H1 (cell line): Measurements from ENCODE around the gene LCE1D. TPM values are rescaled to one million over a fixed set of nuclear protein-coding genes. Genes with fewer than 3 reads are reported as not detected.

Experiments used
- CTCF ChIA-PET: fragments of 300-600 bp; sonication (Branson Sonifier 250); formaldehyde crosslinking; loops from one replicate; lab custom pipeline; 2021; ENCODE audit not compliant: partially characterized antibody; lab: Charles Lee
- POLR2A ChIA-PET: fragments of 300-600 bp; sonication (Branson Sonifier 250); formaldehyde crosslinking; loops from one replicate; lab custom pipeline; 2021; ENCODE audit warnings: inconsistent platforms; ENCODE audit not compliant: partially characterized antibody; lab: Charles Lee
- DNase-seq, 2 experiments: peaks; one replicate each; pipeline versions ENCODE4 v3.0.0 to v3.0.0-alpha.2; 2010 to 2022; ENCODE audit warnings: low spot score in 2 of 2, low read depth in 1 of 2, mixed read lengths in 1 of 2
- FAIRE-seq: peaks from 2 replicates; lab custom pipeline; 2011; peaks lifted over from hg19 to GRCh38; lab: Jason Lieb, UNC
- H2AFZ ChIP-seq: 2 replicates; pipeline ENCODE4 v1.8.1; 2012; ENCODE audit warnings: low read length, inconsistent platforms
- H2AK5ac ChIP-seq: 2 replicates; pipeline ENCODE4 v1.6.1; 2013; ENCODE audit warnings: low read depth, low read length
- H2BK120ac ChIP-seq: replicated peaks from 2 replicates; pipeline ENCODE3; 2013; ENCODE audit warnings: low read depth, low read length, inconsistent platforms
- H2BK12ac ChIP-seq: 2 replicates; pipeline ENCODE4 v1.6.1; 2013; ENCODE audit warnings: low read depth, low read length
- H2BK15ac ChIP-seq: 2 replicates; pipeline ENCODE4 v1.6.1; 2013; ENCODE audit warnings: low read length
- H2BK20ac ChIP-seq: 2 replicates; pipeline ENCODE4 v1.6.1; 2013; ENCODE audit warnings: low read length
- H2BK5ac ChIP-seq: 2 replicates; pipeline ENCODE4 v1.6.1; 2013; ENCODE audit warnings: low read depth, low read length
- H3K14ac ChIP-seq: 2 replicates; pipeline ENCODE4 v1.6.1; 2013; ENCODE audit warnings: inconsistent platforms; ENCODE audit not compliant: insufficient read length
- H3K18ac ChIP-seq: 2 replicates; pipeline ENCODE4 v1.6.1; 2013; ENCODE audit warnings: low read length; ENCODE audit errors: extremely low read depth
- H3K23ac ChIP-seq: 2 replicates; pipeline ENCODE4 v1.6.1; 2013; ENCODE audit warnings: inconsistent platforms; ENCODE audit not compliant: insufficient read length
- H3K23me2 ChIP-seq: 2 replicates; pipeline ENCODE4 v1.6.1; 2013; ENCODE audit warnings: low read depth, low read length
- H3K27ac ChIP-seq: 2 replicates; pipeline ENCODE4 v1.6.1; 2011; ENCODE audit warnings: low read depth, low read length, inconsistent platforms
- H3K27me3 ChIP-seq, 4 experiments: replicated peaks in 1 of 4; 1 replicate in 1 of 4; 2 replicates in 3 of 4; pipeline versions ENCODE4 v1.6.1 to v1.8.1; 2011 to 2013; ENCODE audit warnings: low read length in 3 of 4, mild to moderate bottlenecking in 3 of 4, inconsistent platforms in 2 of 4, mixed read lengths in 2 of 4, moderate library complexity in 1 of 4; ENCODE audit not compliant: control insufficient read depth in 3 of 4, insufficient read depth in 3 of 4; ENCODE audit errors: extremely low read depth in 1 of 4
- H3K36me3 ChIP-seq, 4 experiments: 2 replicates each; pipeline versions ENCODE4 v1.6.1 to v1.8.1; 2011 to 2013; ENCODE audit warnings: mild to moderate bottlenecking in 4 of 4, low read length in 3 of 4, moderate library complexity in 2 of 4, control low read depth in 1 of 4, inconsistent platforms in 1 of 4; ENCODE audit not compliant: insufficient read depth in 4 of 4, control insufficient read depth in 2 of 4
- H3K4ac ChIP-seq: replicated peaks from 2 replicates; pipeline ENCODE3; 2013; ENCODE audit warnings: low read length, low read depth, mixed read lengths, inconsistent platforms; ENCODE audit not compliant: insufficient read length
- H3K4me1 ChIP-seq, 4 experiments: replicated peaks in 1 of 4; 1 replicate in 1 of 4; 2 replicates in 3 of 4; pipeline versions ENCODE4 v1.6.1 to v1.8.1; 2011 to 2013; ENCODE audit warnings: low read length in 3 of 4, inconsistent platforms in 2 of 4, mixed read lengths in 1 of 4; ENCODE audit not compliant: insufficient read depth in 4 of 4, control insufficient read depth in 3 of 4
- H3K4me2 ChIP-seq, 2 experiments: 2 replicates each; pipeline versions ENCODE4 v1.6.1 to v1.8.1; 2011 to 2013; ENCODE audit warnings: low read depth in 2 of 2, low read length in 2 of 2, control low read depth in 1 of 2, inconsistent platforms in 1 of 2, mild to moderate bottlenecking in 1 of 2; ENCODE audit not compliant: insufficient read depth in 1 of 2
- H3K4me3 ChIP-seq, 4 experiments: fragments of 200-600, 300-600 bp in 1 of 4; sonication (generic), shearing (Covaris generic), sonication (Bioruptor Twin) in 1 of 4; 2 replicates each; pipeline versions ENCODE4 v1.5.1 to v1.8.1; 2011 to 2016; ENCODE audit warnings: low read length in 4 of 4, low read depth in 3 of 4, control low read depth in 2 of 4, inconsistent platforms in 2 of 4, mild to moderate bottlenecking in 2 of 4, mixed read lengths in 1 of 4, moderate library complexity in 1 of 4; ENCODE audit not compliant: insufficient read depth in 2 of 4; ENCODE audit errors: extremely low read depth in 1 of 4
- H3K56ac ChIP-seq: replicated peaks from 2 replicates; pipeline ENCODE3; 2013; ENCODE audit warnings: low read depth, mild to moderate bottlenecking, mixed read lengths, low read length, inconsistent platforms; ENCODE audit not compliant: insufficient read length
- H3K79me1 ChIP-seq: 2 replicates; pipeline ENCODE4 v1.6.1; 2013; ENCODE audit warnings: low read depth, low read length, control low read depth
- H3K79me2 ChIP-seq, 2 experiments: 2 replicates each; pipeline versions ENCODE4 v1.6.1 to v1.8.1; 2012 to 2013; ENCODE audit warnings: low read length in 2 of 2, mild to moderate bottlenecking in 2 of 2, inconsistent platforms in 1 of 2; ENCODE audit not compliant: insufficient read depth in 2 of 2, control insufficient read depth in 1 of 2
- H3K9ac ChIP-seq, 4 experiments: replicated peaks in 1 of 4; 1 replicate in 1 of 4; 2 replicates in 3 of 4; pipeline versions ENCODE4 v1.6.1 to v1.8.1; 2011 to 2013; ENCODE audit warnings: low read depth in 3 of 4, low read length in 3 of 4, control low read depth in 2 of 4, mild to moderate bottlenecking in 2 of 4, moderate library complexity in 2 of 4, inconsistent platforms in 1 of 4; ENCODE audit errors: extremely low read depth in 1 of 4
- H3K9me3 ChIP-seq, 2 experiments: 2 replicates each; pipeline versions ENCODE4 v1.6.1 to v1.8.1; 2012 to 2013; ENCODE audit warnings: mild to moderate bottlenecking in 2 of 2, moderate library complexity in 2 of 2, control low read depth in 1 of 2, inconsistent platforms in 1 of 2, low read depth in 1 of 2, low read length in 1 of 2, mixed read lengths in 1 of 2; ENCODE audit not compliant: insufficient read depth in 2 of 2
- H4K20me1 ChIP-seq, 2 experiments: replicated peaks in 1 of 2; 2 replicates each; pipeline versions ENCODE3 to v1.8.1; 2011 to 2013; ENCODE audit warnings: inconsistent platforms in 2 of 2, low read length in 2 of 2, mild to moderate bottlenecking in 1 of 2; ENCODE audit not compliant: insufficient read depth in 2 of 2, control insufficient read depth in 1 of 2
- H4K5ac ChIP-seq: 2 replicates; pipeline ENCODE4 v1.6.1; 2013; ENCODE audit warnings: low read length, low read depth, mixed read lengths, inconsistent platforms; ENCODE audit not compliant: insufficient read length
- H4K8ac ChIP-seq: 2 replicates; pipeline ENCODE4 v1.8.0; 2013; ENCODE audit warnings: mild to moderate bottlenecking, moderate library complexity, low read length, inconsistent platforms; ENCODE audit not compliant: insufficient read depth; ENCODE audit errors: extremely low read depth
- H4K91ac ChIP-seq: replicated peaks from 2 replicates; pipeline ENCODE3; 2013; ENCODE audit warnings: low read length, mixed read lengths, inconsistent platforms; ENCODE audit not compliant: insufficient read length
- SAP30 ChIP-seq: fragments of 300-600 bp; sonication (generic); IDR thresholded peaks from 2 replicates; pipeline ENCODE4 v1.7.1; 2012; ENCODE audit warnings: low read length, moderate library complexity, mild to moderate bottlenecking, inconsistent platforms; ENCODE audit not compliant: insufficient read depth, insufficient replicate concordance
- WGBS, 2 experiments: shearing (Covaris generic) in 1 of 2; methylation state at CpG; one replicate each; pipeline versions ENCODE4 v1.1.6 to v1.1.7; 2013 to 2015; ENCODE audit warnings: low lambda C conversion rate in 2 of 2, mixed read lengths in 2 of 2, inconsistent platforms in 1 of 2, low coverage in 1 of 2, missing lambda C conversion rate in 1 of 2; ENCODE audit not compliant: insufficient replicate concordance in 2 of 2, insufficient coverage in 1 of 2, insufficient read length in 1 of 2; ENCODE audit errors: extremely low coverage in 1 of 2, missing lambda C conversion rate in 1 of 2; 5-methylcytosine and 5-hydroxymethylcytosine counted together
- polyA plus RNA-seq, 7 experiments: library from polyadenylated mRNA; depleted of rRNA in 3 of 7; stranded (reverse) in 5 of 7; unstranded in 2 of 7; fragments of >200 nt in 5 of 7; fragments of 200-250 nt in 2 of 7; gene quantifications; 1 replicate in 5 of 7; 2 replicates in 1 of 7; 4 replicates in 1 of 7; pipeline versions ENCODE4 v1.2.1 to v1.2.3, GENCODE V29; 2011 to 2013; ENCODE audit warnings: missing spikeins in 2 of 7, mixed read lengths in 2 of 7
- total RNA-seq: library from RNA; stranded (reverse); fragmentation: NEBNext Ultra II Directional; extraction: Animal tissue kit (Norgen Biotek cat#: 25700); gene quantifications from 2 replicates; pipeline ENCODE4 v1.2.1, GENCODE V29; 2021

Gene LCE1D
- total and polyA plus RNA-seq, 2 of the 8 experiments (the other 6 are each of a cell fraction or from before 2014, with no cell fraction given), result not detected

- Histone ChIP-seq H2BK20ac (no peak overlapping the region), H3K79me2 (no peaks in the 10 kb centered on the region), H2BK120ac (no peak overlapping the region), H4K5ac (no peak overlapping the region), H3K27ac (no peak overlapping the region), H3K56ac (no peak overlapping the region), H2AK5ac (no peak overlapping the region), H2AFZ (no peak overlapping the region), H3K9me3 (peaks cover 62 to 77% of the 10 kb centered on the region in 2 experiments), H3K4me2 (no peak overlapping the region), H3K23ac (no peak overlapping the region), H3K18ac (no peak overlapping the region), H2BK15ac (no peak overlapping the region), H3K79me1 (no peaks in the 10 kb centered on the region), H4K8ac (no peak overlapping the region), H3K4ac (no peak overlapping the region), H4K20me1 (no peaks in the 10 kb centered on the region), H3K14ac (no peak overlapping the region), H3K4me1 (no peaks in the 10 kb centered on the region), H4K91ac (no peak overlapping the region), H3K9ac (no peak overlapping the region)
- ChIA-PET CTCF (no interaction called here), POLR2A (no interaction called here)
- FAIRE-seq (no peak), DNase-seq (no peak)
- no peak for TF ChIP-seq SAP30
- TF ChIP-seq, all 59 proteins: peak for 0
- H2BK5ac ChIP-seq, result no peak overlapping the region
- no peaks in the 10 kb centered on the region for H3K27me3 ChIP-seq
- no peaks in the 10 kb centered on the region; a peak in 1 of 8 replicates for H3K36me3 ChIP-seq
- no peak overlapping the region for H2BK12ac ChIP-seq
- 76% methylated on average over 1 of the region's 1 CpG; no CpG with 5 or more reads in 1 of the 2 experiments for WGBS, 2 experiments
- H3K4me3 ChIP-seq, result no peak overlapping the region
- no peaks in the 10 kb centered on the region for H3K23me2 ChIP-seq
Measured at GRCh38 chr1:152752225-152752624, 44.3 kb upstream of the LCE1D start.
